Lung (tissue), 12 donors: ENCODE results near the gene CD93. TPM values are rescaled to one million over a fixed set of nuclear protein-coding genes. Genes with fewer than 3 reads are reported as not detected.
A peak's percentile ranks its signal among the peaks of the same experiment; 100 is the strongest.

ENCODE experiments used
- ATAC-seq: fragments of 200-7000 bp; cut with Tn5 transposase; one replicate; pipeline ENCODE4 v1.9.1; 2020; ENCODE audit warnings: moderate number of reproducible peaks; ENCODE audit not compliant: insufficient read depth, low FRiP score
- DNase-seq, 3 donors: peaks; one replicate each; pipeline ENCODE4 v3.0.0-alpha.2; 2013 to 2017
- H3K27ac ChIP-seq, 2 donors: one replicate each; pipeline ENCODE4 v1.5.1; 2013; ENCODE audit warnings: mild to moderate bottlenecking in 2 of 2, moderate library complexity in 2 of 2, control low read depth in 1 of 2, inconsistent platforms in 1 of 2, low read depth in 1 of 2, low read length in 1 of 2
- H3K27me3 ChIP-seq, 3 donors: one replicate each; pipeline ENCODE4 v1.5.1; 2013; ENCODE audit warnings: low read length in 2 of 3; ENCODE audit not compliant: control insufficient read depth in 3 of 3, insufficient read depth in 3 of 3
- H3K36me3 ChIP-seq, 4 donors: one replicate each; pipeline ENCODE4 v1.5.1; 2013; ENCODE audit warnings: low read length in 4 of 4, mild to moderate bottlenecking in 1 of 4, moderate library complexity in 1 of 4; ENCODE audit not compliant: control insufficient read depth in 4 of 4, insufficient read depth in 4 of 4
- H3K4me1 ChIP-seq, 5 donors: one replicate each; pipeline ENCODE4 v1.5.1; 2013; ENCODE audit warnings: low read length in 5 of 5, mild to moderate bottlenecking in 2 of 5, moderate library complexity in 1 of 5; ENCODE audit not compliant: control insufficient read depth in 5 of 5, insufficient read depth in 5 of 5
- H3K4me3 ChIP-seq: one replicate; pipeline ENCODE4 v1.5.1; 2013; ENCODE audit warnings: mild to moderate bottlenecking, control low read depth, moderate library complexity
- H3K9ac ChIP-seq, 2 donors: one replicate each; pipeline ENCODE4 v1.5.1; 2013; ENCODE audit warnings: low read length in 2 of 2, control low read depth in 1 of 2; ENCODE audit not compliant: insufficient read depth in 1 of 2
- H3K9me3 ChIP-seq, 4 donors: one replicate each; pipeline ENCODE4 v1.5.1; 2013; ENCODE audit warnings: low read length in 3 of 4, mild to moderate bottlenecking in 1 of 4, moderate library complexity in 1 of 4; ENCODE audit not compliant: control insufficient read depth in 4 of 4, insufficient read depth in 3 of 4
- CTCF ChIP-seq: IDR thresholded peaks from 2 replicates; pipeline ENCODE4 v1.5.1; 2012; ENCODE audit warnings: mild to moderate bottlenecking; ENCODE audit errors: control extremely low read depth, extremely low read depth
- WGBS, 2 donors: extraction: QIAGEN DNeasy Blood & Tissue Kit; methylation state at CpG; one replicate each; pipeline ENCODE4 v1.1.7; 2013; 5-methylcytosine and 5-hydroxymethylcytosine counted together
- polyA plus RNA-seq, 2 donors: library from polyadenylated mRNA; stranded (reverse); fragments of 200-250 nt; gene quantifications; one replicate each; pipeline ENCODE4 v1.2.1, GENCODE V29; 2013
- total RNA-seq, 2 donors: library from RNA; depleted of rRNA in 1 of 2; stranded (reverse); fragments of >200 nt in 1 of 2; gene quantifications; one replicate each; pipeline ENCODE4 v1.2.1, GENCODE V29; 2014 to 2021
- donor health status: control.
- donor health status: control.
- donor health status: Bipolar disorder and iron deficiency.
- donor health status: healthy.
- donor health status: DM: yes; HTN: yes; CAD: no.

Gene CD93
- total and polyA plus RNA-seq, 4 donors: 17.9 to 239 (median 126) TPM

- Histone ChIP-seq H3K4me1 (peaks cover 7 to 13% (median 10%) of the 10 kb centered on the region in 5 donors), H3K27ac (no peak overlapping the region), H3K9me3 (no peaks in the 10 kb centered on the region), H3K9ac (no peak overlapping the region), H3K36me3 (no peaks in the 10 kb centered on the region), H3K27me3 (peaks cover 0 to 4% (median 0%) of the 10 kb centered on the region in 3 donors), H3K4me3 (no peak overlapping the region)
- WGBS, 2 donors: 28 to 69% methylated on average over 2 of the region's 2 CpGs
- ATAC-seq (no peak), DNase-seq (no peak)
- TF ChIP-seq CTCF: no peak
Measured at GRCh38 chr20:23092384-23092756, 6.2 kb upstream of the CD93 start.

- Histone ChIP-seq H3K27me3 (peaks cover 0 to 4% (median 0%) of the 10 kb centered on the region in 3 donors), H3K36me3 (no peaks in the 10 kb centered on the region), H3K27ac (peak overlapping the region in 1 of 2 donors; percentile 13), H3K9ac (no peak overlapping the region), H3K4me3 (no peak overlapping the region), H3K9me3 (no peaks in the 10 kb centered on the region), H3K4me1 (peaks cover 7 to 17% (median 9%) of the 10 kb centered on the region in 5 donors)
- WGBS, 2 donors: 66 to 82% methylated on average over 8 of the region's 8 CpGs
- no peak for TF ChIP-seq CTCF
- no peak for ATAC-seq
- peak; percentile 52 to 63 (median 60) for DNase-seq
Measured at GRCh38 chr20:23091721-23092383, 5.7 kb upstream of the CD93 start.

- H3K4me3 ChIP-seq: no peak overlapping the region
- ATAC-seq: no peak
Measured at GRCh38 chr20:23090878-23091277, 4.8 kb upstream of the CD93 start.

More at GRCh38 chr20:23090878-23091277, 4.8 kb upstream of the CD93 start:
- Histone ChIP-seq H3K9me3 (no peaks in the 10 kb centered on the region), H3K36me3 (no peaks in the 10 kb centered on the region), H3K27ac (no peak overlapping the region), H3K9ac (no peak overlapping the region), H3K27me3 (peaks cover 0 to 4% (median 0%) of the 10 kb centered on the region in 3 donors), H3K4me1 (peaks cover 7 to 27% (median 8%) of the 10 kb centered on the region in 5 donors)
- WGBS, 2 donors: 78 to 89% methylated on average over 4 of the region's 4 CpGs
- TF ChIP-seq CTCF: no peak
- no peak for DNase-seq
